ENCODE results near the gene GASK1B.
A peak's percentile ranks its signal among the peaks of the same experiment; 100 is the strongest.

GASK1B gene

GRCh38 chr4:158193171-158193749 is 20.4 kb upstream of the GASK1B start:
- 25% methylated on average over 2 of the region's 3 CpGs for WGBS
- Histone ChIP-seq H4K8ac (ENCODE audit: low read length) (no peak overlapping the region), H3K14ac (ENCODE audit: low read length in 2 of 2) (no peak overlapping the region), H3K27ac (ENCODE audit: low read length, poor library complexity, severe bottlenecking) (no peak overlapping the region), H3K23ac (ENCODE audit: low read length in 2 of 2) (no peak overlapping the region), H3K9ac (ENCODE audit: low read length) (no peak overlapping the region), H3K9me3 (ENCODE audit: control insufficient read depth, low read length) (no peaks in the 10 kb centered on the region), H2AFZ (ENCODE audit: low read depth, low read length) (no peak overlapping the region), H3K4ac (ENCODE audit: low read depth in 1 of 2, low read length in 2 of 2) (no peak overlapping the region), H3K4me1 (ENCODE audit: control insufficient read depth, insufficient read depth, low read depth, low read length) (no peaks in the 10 kb centered on the region), H3K36me3 (ENCODE audit: control insufficient read depth in 1 of 2, insufficient read depth in 2 of 2, low read depth in 1 of 2, low read length in 2 of 2) (no peaks in the 10 kb centered on the region), H4K91ac (ENCODE audit: low read length) (no peak overlapping the region), H2BK12ac (ENCODE audit: low read length in 2 of 2) (no peak overlapping the region), H2AK5ac (ENCODE audit: low read length, severe bottlenecking) (no peak overlapping the region), H3K4me3 (ENCODE audit: insufficient read depth in 1 of 2, low read depth in 1 of 2, low read length in 2 of 2) (no peak overlapping the region), H3K79me1 (replicated peaks; ENCODE audit: low read length, poor library complexity, severe bottlenecking) (no peaks in the 10 kb centered on the region), H2BK15ac (ENCODE audit: low read depth, poor library complexity, severe bottlenecking) (no peak overlapping the region), H3K18ac (ENCODE audit: low read depth in 1 of 2, low read length in 2 of 2) (no peak overlapping the region), H2BK5ac (ENCODE audit: low read depth, low read length, poor library complexity, severe bottlenecking) (no peak overlapping the region), H3K27me3 (ENCODE audit: control insufficient read depth in 1 of 2, insufficient read depth in 1 of 2, low read length in 2 of 2) (no peaks in the 10 kb centered on the region), H3K4me2 (ENCODE audit: low read length, poor library complexity, severe bottlenecking) (no peak overlapping the region), H2BK120ac (ENCODE audit: low read depth, low read length) (no peak overlapping the region)
- DNase-seq = peak; percentile 50

GRCh38 chr4:158192439-158193158 is 19.8 kb upstream of the GASK1B start:
- WGBS = 85% methylated on average over 2 of the region's 5 CpGs
- no peak overlapping the region for H3K27ac ChIP-seq (ENCODE audit: low read length, poor library complexity, severe bottlenecking)
- no peak overlapping the region for H4K91ac ChIP-seq (ENCODE audit: low read length)
- no peaks in the 10 kb centered on the region for H3K27me3 ChIP-seq (ENCODE audit: control insufficient read depth in 1 of 2, insufficient read depth in 1 of 2, low read length in 2 of 2)
- no peak overlapping the region for H3K14ac ChIP-seq (ENCODE audit: low read length in 2 of 2)
- H2BK15ac ChIP-seq (ENCODE audit: low read depth, poor library complexity, severe bottlenecking) = no peak overlapping the region
- no peaks in the 10 kb centered on the region for H3K79me1 ChIP-seq (replicated peaks; ENCODE audit: low read length, poor library complexity, severe bottlenecking)
- no peaks in the 10 kb centered on the region for H3K4me1 ChIP-seq (ENCODE audit: control insufficient read depth, insufficient read depth, low read depth, low read length)
- no peak overlapping the region for H4K8ac ChIP-seq (ENCODE audit: low read length)
- peak overlapping the region; percentile 13 for H3K9ac ChIP-seq (ENCODE audit: low read length)
- no peak for DNase-seq
- no peak overlapping the region for H2BK120ac ChIP-seq (ENCODE audit: low read depth, low read length)
- no peak overlapping the region for H3K18ac ChIP-seq (ENCODE audit: low read depth in 1 of 2, low read length in 2 of 2)
- no peak overlapping the region for H2AK5ac ChIP-seq (ENCODE audit: low read length, severe bottlenecking)
- H3K23ac ChIP-seq (ENCODE audit: low read length in 2 of 2) = no peak overlapping the region
- no peaks in the 10 kb centered on the region for H3K9me3 ChIP-seq (ENCODE audit: control insufficient read depth, low read length)
- no peaks in the 10 kb centered on the region for H3K36me3 ChIP-seq (ENCODE audit: control insufficient read depth in 1 of 2, insufficient read depth in 2 of 2, low read depth in 1 of 2, low read length in 2 of 2)
- H3K4me2 ChIP-seq (ENCODE audit: low read length, poor library complexity, severe bottlenecking) = no peak overlapping the region
- H3K4me3 ChIP-seq (ENCODE audit: insufficient read depth in 1 of 2, low read depth in 1 of 2, low read length in 2 of 2) = no peak overlapping the region
- no peak overlapping the region for H2BK5ac ChIP-seq (ENCODE audit: low read depth, low read length, poor library complexity, severe bottlenecking)
- no peak overlapping the region for H3K4ac ChIP-seq (ENCODE audit: low read depth in 1 of 2, low read length in 2 of 2)
- no peak overlapping the region for H2BK12ac ChIP-seq (ENCODE audit: low read length in 2 of 2)
- H2AFZ ChIP-seq (ENCODE audit: low read depth, low read length) = no peak overlapping the region

GRCh38 chr4:158190718-158191117 is 17.9 kb upstream of the GASK1B start:
- no peak overlapping the region for H4K91ac ChIP-seq (ENCODE audit: low read length)
- no peak overlapping the region for H3K23ac ChIP-seq (ENCODE audit: low read length in 2 of 2)
- H2BK12ac ChIP-seq (ENCODE audit: low read length in 2 of 2) = no peak overlapping the region
- no peak overlapping the region for H2AK5ac ChIP-seq (ENCODE audit: low read length, severe bottlenecking)
- no peak overlapping the region for H3K14ac ChIP-seq (ENCODE audit: low read length in 2 of 2)
- WGBS = 100% methylated on average over 1 of the region's 2 CpGs
- H2BK15ac ChIP-seq (ENCODE audit: low read depth, poor library complexity, severe bottlenecking) = no peak overlapping the region
- H3K9me3 ChIP-seq (ENCODE audit: control insufficient read depth, low read length) = no peaks in the 10 kb centered on the region
- no peaks in the 10 kb centered on the region for H3K4me1 ChIP-seq (ENCODE audit: control insufficient read depth, insufficient read depth, low read depth, low read length)
- no peaks in the 10 kb centered on the region for H3K27me3 ChIP-seq (ENCODE audit: control insufficient read depth in 1 of 2, insufficient read depth in 1 of 2, low read length in 2 of 2)
- H3K4me2 ChIP-seq (ENCODE audit: low read length, poor library complexity, severe bottlenecking) = no peak overlapping the region
- H2BK120ac ChIP-seq (ENCODE audit: low read depth, low read length) = no peak overlapping the region
- no peak overlapping the region for H3K18ac ChIP-seq (ENCODE audit: low read depth in 1 of 2, low read length in 2 of 2)
- H4K8ac ChIP-seq (ENCODE audit: low read length) = no peak overlapping the region
- no peak overlapping the region for H3K9ac ChIP-seq (ENCODE audit: low read length)
- no peak overlapping the region for H2BK5ac ChIP-seq (ENCODE audit: low read depth, low read length, poor library complexity, severe bottlenecking)
- no peak overlapping the region for H2AFZ ChIP-seq (ENCODE audit: low read depth, low read length)
- no peaks in the 10 kb centered on the region for H3K79me1 ChIP-seq (replicated peaks; ENCODE audit: low read length, poor library complexity, severe bottlenecking)
- H3K4me3 ChIP-seq (ENCODE audit: insufficient read depth in 1 of 2, low read depth in 1 of 2, low read length in 2 of 2) = no peak overlapping the region
- no peak for DNase-seq
- no peak overlapping the region for H3K27ac ChIP-seq (ENCODE audit: low read length, poor library complexity, severe bottlenecking)
- no peaks in the 10 kb centered on the region for H3K36me3 ChIP-seq (ENCODE audit: control insufficient read depth in 1 of 2, insufficient read depth in 2 of 2, low read depth in 1 of 2, low read length in 2 of 2)
- no peak overlapping the region for H3K4ac ChIP-seq (ENCODE audit: low read depth in 1 of 2, low read length in 2 of 2)

GRCh38 chr4:158189422-158189821 is 16.6 kb upstream of the GASK1B start:
- no peak overlapping the region for H3K4ac ChIP-seq (ENCODE audit: low read depth in 1 of 2, low read length in 2 of 2)
- H3K9me3 ChIP-seq (ENCODE audit: control insufficient read depth, low read length) = no peaks in the 10 kb centered on the region
- H3K14ac ChIP-seq (ENCODE audit: low read length in 2 of 2) = no peak overlapping the region
- H2BK12ac ChIP-seq (ENCODE audit: low read length in 2 of 2) = no peak overlapping the region
- no peak overlapping the region for H3K27ac ChIP-seq (ENCODE audit: low read length, poor library complexity, severe bottlenecking)
- no peaks in the 10 kb centered on the region for H3K79me1 ChIP-seq (replicated peaks; ENCODE audit: low read length, poor library complexity, severe bottlenecking)
- no peak overlapping the region for H3K23ac ChIP-seq (ENCODE audit: low read length in 2 of 2)
- H4K91ac ChIP-seq (ENCODE audit: low read length) = no peak overlapping the region
- H2BK5ac ChIP-seq (ENCODE audit: low read depth, low read length, poor library complexity, severe bottlenecking) = no peak overlapping the region
- no peaks in the 10 kb centered on the region for H3K27me3 ChIP-seq (ENCODE audit: control insufficient read depth in 1 of 2, insufficient read depth in 1 of 2, low read length in 2 of 2)
- no peak overlapping the region for H2BK120ac ChIP-seq (ENCODE audit: low read depth, low read length)
- 98% methylated on average over 1 of the region's 1 CpG for WGBS
- no peak overlapping the region for H3K4me3 ChIP-seq (ENCODE audit: insufficient read depth in 1 of 2, low read depth in 1 of 2, low read length in 2 of 2)
- no peaks in the 10 kb centered on the region for H3K36me3 ChIP-seq (ENCODE audit: control insufficient read depth in 1 of 2, insufficient read depth in 2 of 2, low read depth in 1 of 2, low read length in 2 of 2)
- no peak overlapping the region for H2AFZ ChIP-seq (ENCODE audit: low read depth, low read length)
- H2AK5ac ChIP-seq (ENCODE audit: low read length, severe bottlenecking) = no peak overlapping the region
- no peak overlapping the region for H3K18ac ChIP-seq (ENCODE audit: low read depth in 1 of 2, low read length in 2 of 2)
- no peak overlapping the region for H3K4me2 ChIP-seq (ENCODE audit: low read length, poor library complexity, severe bottlenecking)
- no peak for DNase-seq
- H4K8ac ChIP-seq (ENCODE audit: low read length) = no peak overlapping the region
- no peak overlapping the region for H2BK15ac ChIP-seq (ENCODE audit: low read depth, poor library complexity, severe bottlenecking)
- no peaks in the 10 kb centered on the region for H3K4me1 ChIP-seq (ENCODE audit: control insufficient read depth, insufficient read depth, low read depth, low read length)
- H3K9ac ChIP-seq (ENCODE audit: low read length) = no peak overlapping the region

Data from mesenchymal stem cell (in vitro differentiated cells and primary cell).